Measurements from ENCODE around the gene LHFPL3.

LHFPL3 gene

GRCh38 chr7:104923010-104923421 lies 594.6 kb downstream of the LHFPL3 start:
- in situ Hi-C loops (cut with MboI; ENCODE audit: low sequenced_read_pairs), result no loop called here

GRCh38 chr7:104926189-104926588 lies 597.8 kb downstream of the LHFPL3 start:
- in situ Hi-C loops (cut with MboI; ENCODE audit: low sequenced_read_pairs), result loop anchor here (25.0 kb wide), 1 partner anchor 411 kb away; no protein-coding TSS in a partner anchor

- in situ Hi-C loops (cut with MboI; ENCODE audit: low sequenced_read_pairs), result loop anchor here (25.0 kb wide), 1 partner anchor 411 kb away; no protein-coding TSS in a partner anchor
Measured at GRCh38 chr7:104926601-104927041, 598.2 kb downstream of the LHFPL3 start.

- in situ Hi-C loops (cut with MboI; ENCODE audit: low sequenced_read_pairs), result loop anchor here (25.0 kb wide), 1 partner anchor 410 kb away; no protein-coding TSS in a partner anchor
Measured at GRCh38 chr7:104927055-104927454, 598.7 kb downstream of the LHFPL3 start.

- in situ Hi-C loops (cut with MboI; ENCODE audit: low sequenced_read_pairs), result loop anchor here (25.0 kb wide), 1 partner anchor 408 kb away; no protein-coding TSS in a partner anchor
Measured at GRCh38 chr7:104928721-104929400, 600.5 kb downstream of the LHFPL3 start.

GRCh38 chr7:104929921-104930320 lies 601.5 kb downstream of the LHFPL3 start:
- in situ Hi-C loops (cut with MboI; ENCODE audit: low sequenced_read_pairs), result loop anchor here (25.0 kb wide), 1 partner anchor 407 kb away; no protein-coding TSS in a partner anchor

GRCh38 chr7:104931181-104931781 lies 602.9 kb downstream of the LHFPL3 start:
- in situ Hi-C loops (cut with MboI; ENCODE audit: low sequenced_read_pairs), result loop anchor here (25.0 kb wide), 1 partner anchor 406 kb away; no protein-coding TSS in a partner anchor

GRCh38 chr7:104933022-104933421 lies 604.6 kb downstream of the LHFPL3 start:
- in situ Hi-C loops (cut with MboI; ENCODE audit: low sequenced_read_pairs), result loop anchor here (25.0 kb wide), 1 partner anchor 404 kb away; no protein-coding TSS in a partner anchor

GRCh38 chr7:104933521-104933988 lies 605.2 kb downstream of the LHFPL3 start:
- in situ Hi-C loops (cut with MboI; ENCODE audit: low sequenced_read_pairs), result loop anchor here (25.0 kb wide), 1 partner anchor 404 kb away; no protein-coding TSS in a partner anchor

GRCh38 chr7:104934665-104935064 lies 606.3 kb downstream of the LHFPL3 start:
- in situ Hi-C loops (cut with MboI; ENCODE audit: low sequenced_read_pairs), result loop anchor here (25.0 kb wide), 1 partner anchor 403 kb away; no protein-coding TSS in a partner anchor

- in situ Hi-C loops (cut with MboI; ENCODE audit: low sequenced_read_pairs), result loop anchor here (25.0 kb wide), 1 partner anchor 402 kb away; no protein-coding TSS in a partner anchor
Measured at GRCh38 chr7:104935276-104935675, 606.9 kb downstream of the LHFPL3 start.

GRCh38 chr7:104936546-104936945 lies 608.1 kb downstream of the LHFPL3 start:
- in situ Hi-C loops (cut with MboI; ENCODE audit: low sequenced_read_pairs), result loop anchor here (25.0 kb wide), 1 partner anchor 401 kb away; no protein-coding TSS in a partner anchor

- in situ Hi-C loops (cut with MboI; ENCODE audit: low sequenced_read_pairs), result loop anchor here (25.0 kb wide), 1 partner anchor 400 kb away; no protein-coding TSS in a partner anchor
Measured at GRCh38 chr7:104937489-104937888, 609.1 kb downstream of the LHFPL3 start.

- in situ Hi-C loops (cut with MboI; ENCODE audit: low sequenced_read_pairs), result loop anchor here (25.0 kb wide), 1 partner anchor 398 kb away; no protein-coding TSS in a partner anchor
Measured at GRCh38 chr7:104938741-104939390, 610.5 kb downstream of the LHFPL3 start.

- in situ Hi-C loops (cut with MboI; ENCODE audit: low sequenced_read_pairs), result loop anchor here (25.0 kb wide), 1 partner anchor 397 kb away; no protein-coding TSS in a partner anchor
Measured at GRCh38 chr7:104940023-104940710, 611.8 kb downstream of the LHFPL3 start.

GRCh38 chr7:104943502-104944343 lies 615.3 kb downstream of the LHFPL3 start:
- in situ Hi-C loops (cut with MboI; ENCODE audit: low sequenced_read_pairs), result loop anchor here (25.0 kb wide), 1 partner anchor 394 kb away; no protein-coding TSS in a partner anchor

- in situ Hi-C loops (cut with MboI; ENCODE audit: low sequenced_read_pairs), result loop anchor here (25.0 kb wide), 1 partner anchor 392 kb away; no protein-coding TSS in a partner anchor
Measured at GRCh38 chr7:104945599-104945956, 617.2 kb downstream of the LHFPL3 start.

GRCh38 chr7:104946338-104946737 lies 617.9 kb downstream of the LHFPL3 start:
- in situ Hi-C loops (cut with MboI; ENCODE audit: low sequenced_read_pairs), result loop anchor here (25.0 kb wide), 1 partner anchor 391 kb away; no protein-coding TSS in a partner anchor

- in situ Hi-C loops (cut with MboI; ENCODE audit: low sequenced_read_pairs), result no loop called here
Measured at GRCh38 chr7:104950006-104950405, 621.6 kb downstream of the LHFPL3 start.
